OCI-LY7 (cell line): ENCODE measurements around the gene SPTLC2.

Source experiments
- CTCF ChIP-seq: fragments of 200-600 bp; sonication (generic); conservative IDR thresholded peaks from 2 replicates; pipeline ENCODE4 v1.5.1; 2014; ENCODE audit warnings: mild to moderate bottlenecking, antibody characterized with exemption, low read length, moderate library complexity, mixed read lengths
- EZH2phosphoT487 ChIP-seq: fragments of 200-600 bp; sonication (generic); IDR thresholded peaks from 2 replicates; pipeline ENCODE4 v1.6.1; 2018; ENCODE audit warnings: low read depth, borderline replicate concordance, mild to moderate bottlenecking, mixed run types, antibody characterized with exemption, low read length, moderate library complexity, mixed read lengths

GRCh38 chr14:77660754-77661153 is 44.3 kb upstream of the SPTLC2 start:
- TF ChIP-seq CTCF (no peak), EZH2phosphoT487 (no peak)
